HCT116 (cell line): ENCODE measurements around the gene PIWIL4. TPM values are rescaled to one million over a fixed set of nuclear protein-coding genes. Genes with fewer than 3 reads are reported as not detected.

Experiments used
- ATAC-seq: fragments of 200-7000 bp; cut with Tn5 transposase; 2 replicates; pipeline ENCODE4 v1.9.1; 2020; ENCODE audit warnings: mild to moderate bottlenecking, moderate library complexity
- BruUV-seq: library from RNA; stranded (reverse); fragments of 400-500 nt; replicated peaks from 2 replicates; lab custom pipeline; 2021; lab: Mats Ljungman, UMichigan
- CTCF ChIA-PET: fragments of 300-600 bp; sonication (Branson Sonifier 250); formaldehyde crosslinking; loops from one replicate; lab custom pipeline; 2021; ENCODE audit warnings: antibody characterized with exemption; lab: Charles Lee
- POLR2A ChIA-PET: fragments of 300-600, 350-600 bp; sonication (Branson Sonifier 250); formaldehyde crosslinking; loops from one replicate; lab custom pipeline; 2021; ENCODE audit warnings: antibody characterized with exemption; lab: Charles Lee
- RAD21 ChIA-PET, 2 experiments: fragments of 300-600 bp; sonication (Branson Sonifier 250); formaldehyde crosslinking; loops; one replicate each; lab custom pipeline; 2023; ENCODE audit warnings: low total read pairs in 2 of 2; ENCODE audit not compliant: uncharacterized antibody in 2 of 2, unreplicated experiment in 2 of 2, low non-redundant PET in 1 of 2; lab: Charles Lee
- DNase-seq: peaks from one replicate; pipeline ENCODE4 v3.0.0-alpha.2; 2010; ENCODE audit warnings: low read depth, low spot score
- H2AFZ ChIP-seq: fragments of 200-600 bp; shearing (Covaris generic), sonication (generic); 2 replicates; pipeline ENCODE4 v1.6.1; 2017; ENCODE audit warnings: low read depth, mixed run types, mixed read lengths, antibody characterized with exemption, low read length; ENCODE audit not compliant: poor library complexity, severe bottlenecking
- H3K27ac ChIP-seq: 2 replicates; pipeline ENCODE4 v1.5.1; 2012; ENCODE audit warnings: low read depth, low read length
- H3K27me3 ChIP-seq: fragments of 200-600 bp; sonication (generic); 2 replicates; pipeline ENCODE4 v1.6.1; 2016; ENCODE audit warnings: mixed run types, low read length, mixed read lengths; ENCODE audit not compliant: insufficient read depth
- H3K36me3 ChIP-seq, 2 experiments: fragments of 200-500 bp in 1 of 2; fragments of 200-600 bp in 1 of 2; sonication (Bioruptor generic) in 1 of 2; sonication (generic) in 1 of 2; 2 replicates each; pipeline versions ENCODE4 v1.5.1 to v1.6.1; 2014 to 2016; ENCODE audit warnings: low read length in 2 of 2, inconsistent platforms in 1 of 2, mixed read lengths in 1 of 2, mixed run types in 1 of 2; ENCODE audit not compliant: insufficient read depth in 2 of 2, control insufficient read depth in 1 of 2
- H3K4me1 ChIP-seq, 2 experiments: fragments of 200-600 bp in 1 of 2; sonication (generic) in 1 of 2; 2 replicates each; pipeline versions ENCODE4 v1.5.1 to v1.6.1; 2012 to 2017; ENCODE audit warnings: low read length in 2 of 2, inconsistent platforms in 1 of 2, mild to moderate bottlenecking in 1 of 2, mixed read lengths in 1 of 2, mixed run types in 1 of 2, moderate library complexity in 1 of 2; ENCODE audit not compliant: insufficient read depth in 2 of 2, control insufficient read depth in 1 of 2
- H3K4me2 ChIP-seq: fragments of 200-600 bp; sonication (generic); 2 replicates; pipeline ENCODE4 v1.6.1; 2017; ENCODE audit warnings: mixed run types, low read length, mixed read lengths
- H3K4me3 ChIP-seq, 2 experiments: fragments of 200-600 bp in 1 of 2; sonication (generic) in 1 of 2; replicated peaks in 1 of 2; 2 replicates each; pipeline ENCODE4 v1.5.1; 2011 to 2016; ENCODE audit warnings: low read length in 2 of 2, control low read depth in 1 of 2, low read depth in 1 of 2, mild to moderate bottlenecking in 1 of 2, mixed read lengths in 1 of 2, mixed run types in 1 of 2
- H3K79me2 ChIP-seq: fragments of 200-600 bp; sonication (generic); 2 replicates; pipeline ENCODE4 v1.6.1; 2017; ENCODE audit warnings: mild to moderate bottlenecking, mixed run types, low read length, moderate library complexity, mixed read lengths; ENCODE audit not compliant: insufficient read depth
- H3K9ac ChIP-seq: fragments of 200-600 bp; sonication (generic); 2 replicates; pipeline ENCODE4 v1.6.1; 2016; ENCODE audit warnings: low read length, mixed read lengths
- H3K9me2 ChIP-seq: fragments of 200-600 bp; sonication (generic), shearing (Covaris generic); 2 replicates; pipeline ENCODE4 v1.6.1; 2017; ENCODE audit warnings: mixed run types, mild to moderate bottlenecking, moderate library complexity; ENCODE audit not compliant: insufficient read depth
- H3K9me3 ChIP-seq, 2 experiments: fragments of 200-500 bp in 1 of 2; fragments of 200-600 bp in 1 of 2; sonication (Bioruptor generic) in 1 of 2; sonication (generic) in 1 of 2; 2 replicates each; pipeline ENCODE4 v1.6.1; 2014 to 2017; ENCODE audit warnings: low read length in 2 of 2, mixed read lengths in 2 of 2, inconsistent platforms in 1 of 2, low read depth in 1 of 2, mild to moderate bottlenecking in 1 of 2, mixed run types in 1 of 2, moderate library complexity in 1 of 2; ENCODE audit not compliant: control insufficient read depth in 1 of 2, insufficient read depth in 1 of 2
- H4K20me1 ChIP-seq: fragments of 200-600 bp; sonication (generic), shearing (Covaris generic); 2 replicates; pipeline ENCODE4 v1.6.1; 2017; ENCODE audit warnings: mixed run types, mild to moderate bottlenecking, moderate library complexity; ENCODE audit not compliant: insufficient read depth
- CBX3 ChIP-seq: IDR thresholded peaks from 2 replicates; pipeline ENCODE4 v1.6.1; 2012; ENCODE audit warnings: low read depth
- CEBPB ChIP-seq: IDR thresholded peaks from 2 replicates; pipeline ENCODE4 v1.6.1; 2012; ENCODE audit warnings: low read depth
- CTCF ChIP-seq, 3 experiments: fragments of 200-600 bp in 1 of 3; sonication (generic) in 1 of 3; IDR thresholded peaks in 2 of 3; conservative IDR thresholded peaks in 1 of 3; 2 replicates each; pipeline ENCODE4 v1.5.1; 2012 to 2017; ENCODE audit warnings: low read depth in 2 of 3, low read length in 2 of 3, antibody characterized with exemption in 1 of 3, borderline replicate concordance in 1 of 3, control low read depth in 1 of 3, mild to moderate bottlenecking in 1 of 3, mixed read lengths in 1 of 3, mixed run types in 1 of 3, moderate library complexity in 1 of 3; ENCODE audit not compliant: insufficient read depth in 1 of 3
- EGR1 ChIP-seq: IDR thresholded peaks from 2 replicates; pipeline ENCODE4 v1.6.1; 2012; ENCODE audit warnings: low read depth
- ELF1 ChIP-seq: IDR thresholded peaks from 2 replicates; pipeline ENCODE4 v1.6.1; 2012; ENCODE audit warnings: low read depth, borderline replicate concordance
- EZH2 ChIP-seq: fragments of 200-600 bp; sonication (generic); IDR thresholded peaks from 2 replicates; pipeline ENCODE4 v1.6.1; 2017; ENCODE audit warnings: antibody characterized with exemption, mixed run types
- EZH2phosphoT487 ChIP-seq: fragments of 200-600 bp; IDR thresholded peaks from 2 replicates; pipeline ENCODE4 v1.6.1; 2018; ENCODE audit warnings: antibody characterized with exemption, borderline replicate concordance
- FOSL1 ChIP-seq: IDR thresholded peaks from 2 replicates; pipeline ENCODE4 v1.6.1; 2012; ENCODE audit warnings: low read depth
- POLR2A ChIP-seq: IDR thresholded peaks from 2 replicates; pipeline ENCODE4 v1.7.0; 2011; ENCODE audit warnings: borderline replicate concordance; ENCODE audit not compliant: insufficient read depth, insufficient read length; ENCODE audit errors: extremely low read depth
- RAD21 ChIP-seq: IDR thresholded peaks from 2 replicates; pipeline ENCODE4 v1.6.1; 2012; ENCODE audit warnings: low read depth, mild to moderate bottlenecking
- REST ChIP-seq: IDR thresholded peaks from 2 replicates; pipeline ENCODE4 v1.6.1; 2012; ENCODE audit warnings: low read depth
- SP1 ChIP-seq: IDR thresholded peaks from 2 replicates; pipeline ENCODE4 v1.6.1; 2012; ENCODE audit warnings: low read depth
- SRF ChIP-seq: IDR thresholded peaks from 2 replicates; pipeline ENCODE4 v1.6.1; 2012; ENCODE audit warnings: low read depth
- TCF7L2 ChIP-seq: IDR thresholded peaks from 2 replicates; pipeline ENCODE4 v1.7.0; 2011; ENCODE audit warnings: borderline replicate concordance, inconsistent platforms; ENCODE audit not compliant: insufficient read depth, insufficient read length; ENCODE audit errors: extremely low read depth
- ZFX ChIP-seq: fragments of 450-650 bp; IDR thresholded peaks from 2 replicates; pipeline ENCODE4 v1.6.1; 2017
- ZNF274 ChIP-seq: fragments of 200-500 bp; sonication (Bioruptor generic); IDR thresholded peaks from 2 replicates; pipeline ENCODE4 v1.6.1; 2014; ENCODE audit warnings: mild to moderate bottlenecking, low read depth, low read length, inconsistent platforms
- intact Hi-C: fragments of 100-400 bp; cut with micrococcal nuclease; formaldehyde crosslinking; loops from 2 replicates; pipeline ENCODE4 v1.10.0; 2022
- total RNA-seq: library from RNA; stranded (reverse); gene quantifications from one replicate; pipeline ENCODE4 v1.2.1, GENCODE V29; 2021; ENCODE audit not compliant: unreplicated experiment
- TF ChIP-seq, protein P1 (sequence below): IDR thresholded peaks from 2 replicates; pipeline ENCODE4 v1.6.1; 2011; ENCODE audit warnings: mild to moderate bottlenecking, low read length, moderate library complexity; ENCODE audit not compliant: insufficient replicate concordance; ENCODE audit errors: extremely low read depth

PIWIL4 gene
- total RNA-seq, 1 experiment from 2014 or later, result 0.34 TPM

DNA sequence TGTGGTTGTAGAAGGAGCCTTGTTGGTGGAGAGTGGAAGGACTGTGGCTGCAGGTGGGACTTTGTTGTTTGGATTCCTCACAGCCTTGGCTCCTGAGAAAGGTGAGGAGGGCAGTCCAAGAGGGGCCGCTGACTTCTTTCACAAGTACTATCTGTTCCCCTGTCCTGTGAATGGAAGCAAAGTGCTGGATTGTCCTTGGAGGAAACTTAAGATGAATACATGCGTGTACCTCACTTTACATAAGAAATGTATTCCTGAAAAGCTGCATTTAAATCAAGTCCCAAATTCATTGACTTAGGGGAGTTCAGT is 21.1 kb upstream of the PIWIL4 start:
- ATAC-seq, result no peak
- peaks cover 8 to 20% of the 10 kb centered on the region in 2 experiments; a peak in 3 of 4 replicates for H3K4me1 ChIP-seq
- TF ChIP-seq EZH2phosphoT487 (no peak), EZH2 (no peak), EGR1 (no peak), ZNF274 (no peak), ZFX (no peak), CEBPB (no peak), RAD21 (no peak), ELF1 (no peak), TCF7L2 (no peak), CTCF (IDR thresholded peaks at IDR 0.05 in 2 of 3, conservative IDR thresholded peaks at IDR 0.05 in 1 of 3; ENCODE audit: borderline replicate concordance in 1 of 3, insufficient read depth in 1 of 3, low read depth in 2 of 3, low read length in 2 of 3) (no peak), REST (no peak), POLR2A (no peak), SP1 (no peak), CBX3 (no peak), SRF (no peak), FOSL1 (no peak)
- TF ChIP-seq, protein P1, sequence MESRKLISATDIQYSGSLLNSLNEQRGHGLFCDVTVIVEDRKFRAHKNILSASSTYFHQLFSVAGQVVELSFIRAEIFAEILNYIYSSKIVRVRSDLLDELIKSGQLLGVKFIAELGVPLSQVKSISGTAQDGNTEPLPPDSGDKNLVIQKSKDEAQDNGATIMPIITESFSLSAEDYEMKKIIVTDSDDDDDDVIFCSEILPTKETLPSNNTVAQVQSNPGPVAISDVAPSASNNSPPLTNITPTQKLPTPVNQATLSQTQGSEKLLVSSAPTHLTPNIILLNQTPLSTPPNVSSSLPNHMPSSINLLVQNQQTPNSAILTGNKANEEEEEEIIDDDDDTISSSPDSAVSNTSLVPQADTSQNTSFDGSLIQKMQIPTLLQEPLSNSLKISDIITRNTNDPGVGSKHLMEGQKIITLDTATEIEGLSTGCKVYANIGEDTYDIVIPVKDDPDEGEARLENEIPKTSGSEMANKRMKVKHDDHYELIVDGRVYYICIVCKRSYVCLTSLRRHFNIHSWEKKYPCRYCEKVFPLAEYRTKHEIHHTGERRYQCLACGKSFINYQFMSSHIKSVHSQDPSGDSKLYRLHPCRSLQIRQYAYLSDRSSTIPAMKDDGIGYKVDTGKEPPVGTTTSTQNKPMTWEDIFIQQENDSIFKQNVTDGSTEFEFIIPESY, result no peak
- ChIA-PET POLR2A (interaction anchor here (0.9 kb wide), 1 partner anchor 9 kb away, joined by 3 read pairs; no protein-coding TSS in a partner anchor), CTCF (no interaction called here), RAD21 (no interaction called here)
- H3K9me3 ChIP-seq, result no peaks in the 10 kb centered on the region
- H3K4me3 ChIP-seq, result no peak overlapping the region
- no peak overlapping the region for H3K9ac ChIP-seq
- intact Hi-C loops, result no loop called here
- 0 out of 2 replicates have a peak overlapping the region, but pooled peaks have one; percentile 71 for H3K4me2 ChIP-seq
- H3K27me3 ChIP-seq, result no peaks in the 10 kb centered on the region
- no peak overlapping the region for H3K27ac ChIP-seq
- H4K20me1 ChIP-seq, result no peaks in the 10 kb centered on the region
- no TSS peak for BruUV-seq
- H2AFZ ChIP-seq, result no peak overlapping the region
- no peaks in the 10 kb centered on the region for H3K36me3 ChIP-seq
- H3K9me2 ChIP-seq, result no peaks in the 10 kb centered on the region
- no peak for DNase-seq
- H3K79me2 ChIP-seq, result peaks cover 9% of the 10 kb centered on the region; the same call in 1 of the 2 replicates
